ENCODE results near the gene TBC1D22A.

TBC1D22A gene

GRCh38 chr22:47053013-47053725 lies 290.7 kb downstream of the TBC1D22A start:
- DNase-seq, result no peak

DNA sequence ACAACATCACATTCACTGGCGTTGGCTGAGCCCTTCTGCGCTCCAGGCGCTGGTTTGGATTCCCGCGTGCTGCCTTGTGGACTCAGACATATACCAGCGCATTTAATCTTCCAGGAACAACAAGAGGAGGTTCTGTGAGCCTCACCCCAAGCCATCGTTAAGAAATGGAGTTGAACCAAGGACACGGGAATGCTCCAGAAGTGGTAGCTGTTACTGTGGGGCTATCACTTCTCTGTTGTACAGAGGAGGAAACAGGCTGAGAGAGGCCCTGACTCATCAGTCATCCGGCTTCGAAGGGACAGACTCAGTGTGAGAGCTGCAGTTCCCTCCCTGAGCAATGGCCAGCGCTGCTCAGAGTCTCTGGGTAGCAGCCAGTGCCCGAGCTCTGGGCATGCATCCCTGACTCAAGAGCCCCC lies 291.3 kb downstream of the TBC1D22A start:
- no peak for DNase-seq

DNA sequence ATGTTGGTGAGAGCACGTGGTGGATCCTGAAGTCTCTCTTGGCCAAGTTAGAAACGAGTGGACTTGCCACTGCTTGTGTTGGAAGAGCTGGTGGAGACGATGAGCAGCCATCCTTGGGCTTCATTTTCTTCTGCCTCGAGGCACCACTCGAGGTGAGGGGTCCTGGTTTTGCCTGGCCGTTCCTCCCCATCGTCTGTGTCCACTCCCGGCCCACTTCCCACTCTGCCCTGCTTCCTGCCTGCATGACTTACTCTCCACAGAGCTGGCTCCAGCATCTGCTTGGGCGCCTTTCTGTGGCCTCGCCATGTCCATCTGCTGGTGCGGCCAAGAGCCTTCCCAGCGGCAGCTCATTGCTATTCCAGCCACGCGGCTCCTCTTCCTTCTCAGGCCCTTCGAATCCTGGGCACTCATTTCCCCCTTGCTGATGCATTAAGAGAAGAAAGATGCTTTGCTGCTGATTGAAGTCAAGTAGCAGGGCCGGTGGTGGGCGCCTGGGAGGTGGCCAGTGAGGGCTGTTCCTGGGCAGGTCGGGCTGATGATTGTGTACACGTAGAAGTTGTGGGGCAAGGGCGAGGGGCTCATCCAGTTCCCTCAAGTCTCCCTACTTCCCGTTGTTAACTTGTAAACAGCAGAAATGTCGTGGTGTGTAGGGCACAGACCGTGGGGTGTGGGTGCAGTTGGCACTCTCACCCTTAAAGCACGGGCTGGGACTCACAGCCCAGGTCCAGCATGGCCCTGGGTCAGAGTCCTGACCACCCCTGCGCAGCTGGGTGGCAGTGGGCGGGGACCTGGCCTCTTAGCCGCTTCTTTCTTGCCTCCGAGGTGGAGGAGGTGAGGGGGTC lies 292.0 kb downstream of the TBC1D22A start:
- no peak for DNase-seq

GRCh38 chr22:47055073-47055355 lies 292.6 kb downstream of the TBC1D22A start:
- DNase-seq, result no peak

GRCh38 chr22:47055461-47055860 lies 293.0 kb downstream of the TBC1D22A start:
- DNase-seq, result no peak

DNA sequence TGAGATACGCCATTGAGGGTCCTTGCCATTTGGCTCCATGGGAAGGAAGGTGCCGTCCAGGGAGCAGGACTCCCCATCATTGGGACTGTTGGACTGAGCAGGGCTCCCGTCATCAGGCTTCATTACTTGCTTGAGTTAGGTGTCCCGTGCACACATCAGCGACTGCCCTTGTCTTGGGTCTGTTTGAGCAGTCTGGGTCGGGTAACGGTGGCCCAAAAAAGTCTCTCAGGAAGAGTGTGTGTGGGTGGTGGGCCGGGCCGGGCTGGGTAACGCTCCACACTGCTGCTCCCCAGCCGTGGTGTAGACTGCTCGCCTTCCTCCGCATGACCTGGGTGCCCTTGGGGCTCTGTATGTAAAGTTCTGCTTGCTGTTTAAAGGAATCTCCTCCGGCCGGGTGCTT lies 293.5 kb downstream of the TBC1D22A start:
- DNase-seq, result no peak

DNA sequence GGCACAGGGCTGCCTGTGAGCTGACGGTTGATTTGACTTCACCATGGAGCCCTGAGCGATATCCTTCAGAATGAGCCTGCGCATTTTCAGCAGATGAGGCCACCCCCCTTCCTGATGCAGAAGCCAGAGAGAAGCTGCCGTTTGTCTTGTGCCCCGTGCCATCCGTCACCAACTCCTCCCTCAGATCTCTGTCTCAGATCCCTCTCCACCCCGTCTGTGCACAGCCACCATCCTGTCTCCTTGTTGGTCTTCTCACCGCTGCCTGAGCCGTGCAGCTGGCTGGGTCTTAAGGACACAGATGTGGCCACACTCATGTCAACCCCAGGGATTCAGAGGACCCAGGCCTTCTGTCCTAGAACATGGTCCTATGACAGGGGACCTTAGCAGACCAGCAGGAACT lies 293.9 kb downstream of the TBC1D22A start:
- DNase-seq, result no peak

DNA sequence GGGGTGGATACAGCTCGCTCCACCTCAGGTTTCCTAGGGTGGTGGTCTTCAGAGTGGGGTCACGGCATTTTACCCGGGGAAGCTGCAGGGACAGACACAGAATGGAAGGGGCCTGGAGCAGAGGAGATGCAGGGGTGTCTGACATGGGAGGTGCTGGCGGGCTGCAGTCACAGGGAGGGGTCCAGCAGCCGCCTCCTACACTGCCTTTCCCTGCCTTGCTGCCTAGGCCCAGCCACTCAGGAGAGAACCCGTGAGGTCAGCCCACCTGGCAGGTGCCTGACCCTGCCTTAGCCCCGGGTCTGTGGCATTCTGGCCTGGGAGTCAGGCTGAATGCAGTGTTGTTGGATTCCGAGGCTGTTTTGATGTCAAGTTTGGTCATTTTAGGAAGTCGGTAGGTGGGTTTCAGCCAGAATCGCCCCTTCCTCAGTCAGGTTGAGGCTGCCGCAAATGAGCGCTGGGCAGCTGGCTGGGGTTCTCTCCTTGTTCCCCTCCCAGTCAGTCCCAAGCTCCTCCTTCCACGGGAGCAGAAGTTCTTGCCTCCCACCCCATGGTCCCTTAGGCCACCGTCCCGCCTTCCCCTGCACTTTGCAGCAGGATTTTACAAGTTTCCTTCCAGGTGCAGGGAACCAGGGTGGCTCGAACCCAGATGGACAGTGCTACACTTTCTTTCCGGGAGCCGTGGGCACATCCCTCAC lies 294.5 kb downstream of the TBC1D22A start:
- DNase-seq, result no peak

DNA sequence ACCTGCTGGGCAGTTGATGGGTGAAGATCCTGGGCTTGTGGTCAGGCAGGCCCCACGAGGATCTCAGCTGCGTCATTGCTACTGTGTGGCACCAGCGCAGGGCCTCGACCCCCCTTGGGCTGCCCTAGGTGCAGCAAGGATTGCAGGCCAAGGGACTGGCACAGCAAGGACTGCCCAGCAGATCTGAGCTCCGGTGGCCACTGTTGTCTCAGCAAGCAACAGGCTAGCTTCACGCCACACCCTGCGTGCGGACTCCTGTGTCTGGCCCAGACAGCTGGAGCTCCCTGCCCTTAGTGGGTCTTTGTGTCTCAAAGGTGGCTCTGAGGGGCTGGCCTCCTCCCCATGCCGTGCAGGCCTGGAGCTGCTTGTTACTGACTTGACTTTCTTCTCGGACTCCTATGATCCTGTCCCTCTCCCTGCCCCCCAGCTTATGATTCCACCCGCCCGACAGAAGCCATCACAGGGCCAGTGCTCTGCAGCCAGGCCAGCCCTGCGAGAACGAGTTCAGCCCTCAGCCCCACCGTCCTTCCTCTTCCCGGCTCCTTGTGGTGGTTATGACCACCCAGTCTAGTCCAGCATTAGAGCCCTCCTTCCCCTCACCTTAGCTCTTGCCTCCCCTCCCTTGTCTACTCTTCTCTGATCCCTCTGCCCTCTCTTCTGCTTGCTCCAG lies 295.6 kb downstream of the TBC1D22A start:
- DNase-seq, result no peak

GRCh38 chr22:47059076-47059475 lies 296.6 kb downstream of the TBC1D22A start:
- DNase-seq, result no peak

- no peak for DNase-seq
Measured at GRCh38 chr22:47059701-47060161, 297.3 kb downstream of the TBC1D22A start.

GRCh38 chr22:47060718-47061117 lies 298.3 kb downstream of the TBC1D22A start:
- DNase-seq, result no peak

- DNase-seq, result no peak
Measured at GRCh38 chr22:47061226-47061625, 298.8 kb downstream of the TBC1D22A start.

DNA sequence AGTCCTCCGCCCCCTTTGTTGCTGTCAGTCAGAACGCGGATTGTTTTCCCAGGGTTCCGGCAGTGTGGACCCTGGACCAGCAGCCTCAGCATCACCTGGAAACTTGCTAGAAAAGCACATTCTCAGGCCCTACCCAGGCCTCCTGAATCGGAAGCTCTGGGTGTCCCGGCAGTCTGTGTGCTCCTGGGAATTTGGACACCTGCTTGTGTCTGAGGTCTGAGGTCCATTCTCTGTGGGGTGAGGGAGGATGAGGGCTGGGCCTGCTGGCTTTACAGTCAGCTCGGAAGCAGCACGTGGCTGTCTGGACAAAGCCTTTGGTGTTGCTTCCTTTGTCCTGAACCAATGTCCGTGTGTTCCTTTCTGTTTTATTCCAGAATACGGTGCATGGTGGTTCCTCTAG lies 299.7 kb downstream of the TBC1D22A start:
- DNase-seq, result no peak

GRCh38 chr22:47063071-47063509 lies 300.6 kb downstream of the TBC1D22A start:
- DNase-seq, result no peak

- DNase-seq, result no peak
Measured at GRCh38 chr22:47063606-47064005, 301.2 kb downstream of the TBC1D22A start.

- no peak for DNase-seq
Measured at GRCh38 chr22:47064016-47064415, 301.6 kb downstream of the TBC1D22A start.

- no peak for DNase-seq
Measured at GRCh38 chr22:47064416-47064815, 302.0 kb downstream of the TBC1D22A start.

DNA sequence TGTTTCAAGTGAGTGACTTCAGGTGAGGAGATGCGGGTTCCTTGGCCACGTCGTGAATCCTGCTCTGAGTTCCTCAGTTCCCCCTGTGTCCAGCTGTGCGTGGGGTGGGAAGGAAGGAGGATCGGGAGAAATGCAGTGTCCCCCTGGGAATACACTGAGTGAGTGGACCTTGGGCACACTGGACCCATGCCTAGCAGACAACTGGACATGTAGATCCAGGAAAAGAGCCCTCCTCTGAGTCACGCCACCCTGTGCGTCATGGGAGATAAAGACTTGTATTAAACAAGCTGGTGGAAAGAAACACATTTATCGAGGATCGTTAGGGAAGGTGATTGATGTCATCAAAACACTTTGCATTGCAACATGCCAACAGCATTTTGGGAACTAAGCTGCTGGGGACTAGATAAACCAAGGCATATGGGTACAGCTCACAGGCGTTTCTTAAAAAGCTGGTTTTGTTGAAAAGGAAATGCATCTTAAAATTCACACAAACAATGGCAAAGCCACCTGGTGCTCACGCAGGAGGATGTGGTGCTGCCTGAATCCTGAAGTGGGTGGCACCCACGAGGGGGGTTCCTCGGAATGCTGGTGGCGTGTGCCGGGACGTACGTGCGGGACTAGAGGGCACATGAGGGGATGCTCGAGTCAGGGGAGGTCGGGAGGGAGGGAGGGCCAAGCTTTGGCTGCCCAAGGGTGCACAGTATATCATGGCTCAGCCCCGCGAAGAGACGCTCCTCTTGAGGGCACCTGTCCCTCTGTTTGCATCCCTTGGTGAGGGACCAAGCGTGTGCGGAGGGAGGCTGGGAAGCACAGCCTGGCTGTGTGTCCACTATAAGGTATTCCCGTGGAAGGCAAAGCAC lies 303.5 kb downstream of the TBC1D22A start:
- no peak for DNase-seq

DNA sequence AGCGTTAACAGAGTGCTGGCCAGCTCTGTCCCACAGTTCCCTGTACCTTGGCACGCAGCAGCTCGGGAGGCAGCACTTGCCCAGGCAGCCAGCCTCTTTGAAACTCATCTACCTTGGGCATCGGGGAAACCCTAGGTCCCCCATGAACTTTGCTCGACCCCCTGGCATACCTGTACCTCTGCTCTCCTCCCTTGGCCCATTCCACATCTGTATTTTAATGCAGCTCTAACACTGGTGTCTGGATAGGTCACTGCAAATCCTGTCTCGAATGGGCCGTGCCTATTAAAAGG lies 304.1 kb downstream of the TBC1D22A start:
- no peak for DNase-seq

DNA sequence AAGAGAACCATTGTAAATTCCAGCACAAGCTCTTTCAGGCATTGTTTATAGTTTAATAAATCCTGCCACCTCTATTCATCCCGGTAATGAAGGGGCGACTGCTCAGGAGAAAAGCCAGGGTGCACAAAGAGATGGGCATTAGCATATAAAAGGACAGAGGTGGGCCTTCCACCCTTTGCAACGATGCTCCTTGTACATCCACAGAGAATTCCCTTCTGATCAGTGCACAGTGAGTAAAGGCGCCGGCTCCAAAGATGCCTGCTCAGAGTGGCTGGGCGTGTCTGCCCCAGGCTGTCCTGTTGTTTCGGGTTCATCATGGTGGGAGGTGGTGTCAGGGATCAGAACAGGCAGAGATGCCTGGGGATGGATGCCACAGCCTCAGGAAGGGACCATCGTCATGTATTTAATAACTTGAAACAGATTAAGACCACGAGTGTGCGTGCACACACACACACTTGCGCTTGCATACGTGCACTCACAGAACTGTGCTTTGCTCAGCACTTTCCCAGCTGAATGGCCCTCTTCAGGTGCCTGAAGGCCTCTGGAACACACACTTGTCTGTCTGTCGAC lies 305.0 kb downstream of the TBC1D22A start:
- no peak for DNase-seq
